Measurements from ENCODE around the gene CRYGN. TPM values are rescaled to one million over a fixed set of nuclear protein-coding genes. Genes with fewer than 3 reads are reported as not detected.

The CRYGN gene
- total RNA-seq, 2 donors from 2014 or later, result 0.35 TPM; not detected in 1

- DNase-seq (ENCODE audit: low spot score) (no peak), ATAC-seq (ENCODE audit: insufficient number of reproducible peaks, low FRiP score, low read depth) (no peak)
- peak overlapping the region; percentile 27 to 91 for H3K27ac ChIP-seq
- no peaks in the 10 kb centered on the region for H3K27me3 ChIP-seq (replicated peaks; ENCODE audit: insufficient read depth)
- peaks cover 38 to 61% of the 10 kb centered on the region in 2 donors for H3K4me1 ChIP-seq (ENCODE audit: control insufficient read depth in 1 of 2, low read depth in 2 of 2)
- no peaks in the 10 kb centered on the region for H3K9me3 ChIP-seq
- H3K36me3 ChIP-seq, result no peaks in the 10 kb centered on the region
- H3K4me3 ChIP-seq, result no peak overlapping the region
- no peak for TF ChIP-seq CTCF (IDR thresholded peaks at IDR 0.05)
These were observed 1.9 kb downstream of the CRYGN start for GRCh38 chr7:151437866-151438516.

GRCh38 chr7:151437159-151437553 lies 2.8 kb downstream of the CRYGN start:
- peaks cover 38 to 59% of the 10 kb centered on the region in 2 donors for H3K4me1 ChIP-seq (ENCODE audit: control insufficient read depth in 1 of 2, low read depth in 2 of 2)
- no peak for TF ChIP-seq CTCF (IDR thresholded peaks at IDR 0.05)
- DNase-seq (ENCODE audit: low spot score), result no peak

GRCh38 chr7:151436446-151437158 lies 3.3 kb downstream of the CRYGN start:
- H3K27me3 ChIP-seq (replicated peaks; ENCODE audit: insufficient read depth), result no peaks in the 10 kb centered on the region
- peak overlapping the region; percentile 85 to 91 for H3K27ac ChIP-seq
- TF ChIP-seq CTCF (IDR thresholded peaks at IDR 0.05), result no peak
- no peaks in the 10 kb centered on the region for H3K36me3 ChIP-seq
- ATAC-seq (ENCODE audit: insufficient number of reproducible peaks, low FRiP score, low read depth), result peak; percentile 42
- DNase-seq (ENCODE audit: low spot score), result no peak
- no peak overlapping the region for H3K4me3 ChIP-seq
- peaks cover 38 to 54% of the 10 kb centered on the region in 2 donors for H3K4me1 ChIP-seq (ENCODE audit: control insufficient read depth in 1 of 2, low read depth in 2 of 2)
- no peaks in the 10 kb centered on the region for H3K9me3 ChIP-seq

More at GRCh38 chr7:151437159-151437553, 2.8 kb downstream of the CRYGN start:
- no peak overlapping the region for H3K4me3 ChIP-seq
- ATAC-seq (ENCODE audit: insufficient number of reproducible peaks, low FRiP score, low read depth), result no peak
- H3K9me3 ChIP-seq, result no peaks in the 10 kb centered on the region
- no peaks in the 10 kb centered on the region for H3K36me3 ChIP-seq
- peak overlapping the region; percentile 27 to 91 for H3K27ac ChIP-seq
- H3K27me3 ChIP-seq (replicated peaks; ENCODE audit: insufficient read depth), result no peaks in the 10 kb centered on the region

DNA sequence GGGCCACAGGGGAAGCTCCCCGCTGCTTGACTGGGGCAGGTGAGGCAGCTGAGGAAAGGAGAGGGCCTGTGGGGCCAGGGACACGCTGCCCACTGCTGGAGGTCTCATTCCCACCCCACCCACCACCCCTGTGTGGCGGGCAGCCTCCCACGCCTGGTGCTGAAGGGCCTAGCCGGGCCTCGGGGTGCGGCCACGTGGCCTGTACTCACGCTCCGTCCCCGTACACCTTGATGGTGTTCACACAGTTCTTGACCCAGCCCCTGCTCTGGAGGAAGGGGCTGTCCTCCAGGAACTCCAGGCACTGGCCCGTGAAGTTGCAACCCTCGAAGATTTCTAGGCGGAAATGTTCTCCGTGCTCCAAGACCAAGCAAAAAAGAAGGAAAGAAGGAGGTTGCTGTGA lies 4.0 kb downstream of the CRYGN start:
- Histone ChIP-seq H3K4me3 (no peak overlapping the region), H3K4me1 (ENCODE audit: control insufficient read depth in 1 of 2, low read depth in 2 of 2) (peaks cover 32 to 48% of the 10 kb centered on the region in 2 donors), H3K27ac (peak overlapping the region; percentile 85 to 91), H3K9me3 (no peaks in the 10 kb centered on the region), H3K36me3 (no peaks in the 10 kb centered on the region), H3K27me3 (replicated peaks; ENCODE audit: insufficient read depth) (no peaks in the 10 kb centered on the region)
- TF ChIP-seq CTCF (IDR thresholded peaks at IDR 0.05), result no peak
- ATAC-seq (ENCODE audit: insufficient number of reproducible peaks, low FRiP score, low read depth) (no peak), DNase-seq (ENCODE audit: low spot score) (no peak)

- TF ChIP-seq CTCF (IDR thresholded peaks at IDR 0.05), result no peak
- ATAC-seq (ENCODE audit: insufficient number of reproducible peaks, low FRiP score, low read depth) (no peak), DNase-seq (ENCODE audit: low spot score) (no peak)
- Histone ChIP-seq H3K36me3 (no peaks in the 10 kb centered on the region), H3K27me3 (replicated peaks; ENCODE audit: insufficient read depth) (no peaks in the 10 kb centered on the region), H3K4me3 (no peak overlapping the region), H3K4me1 (ENCODE audit: control insufficient read depth in 1 of 2, low read depth in 2 of 2) (peaks cover 26 to 41% of the 10 kb centered on the region in 2 donors), H3K27ac (peak overlapping the region; percentile 85 to 91), H3K9me3 (no peaks in the 10 kb centered on the region)
These were observed 4.6 kb downstream of the CRYGN start for GRCh38 chr7:151435103-151435916.

Data from thoracic aorta (tissue), 2 donors.